GM12878 (cell line): ENCODE measurements around the gene BICC1. TPM values are rescaled to one million over a fixed set of nuclear protein-coding genes. Genes with fewer than 3 reads are reported as not detected.

Experiments used
- ATAC-seq: fragments of 200-7000 bp; cut with Tn5 transposase; 3 replicates; pipeline ENCODE4 v1.9.1; 2020; ENCODE audit warnings: mild to moderate bottlenecking, moderate library complexity
- BruUV-seq: library from RNA; stranded (reverse); fragments of 400-500 nt; replicated peaks from 2 replicates; lab custom pipeline; 2021; lab: Mats Ljungman, UMichigan
- CTCF ChIA-PET: fragments of 300-600 bp; sonication (Branson Sonifier 250); formaldehyde crosslinking; extraction: SDS; loops from one replicate; lab custom pipeline; 2021; ENCODE audit warnings: inconsistent platforms; lab: Yijun Ruan, JAX
- POLR2A ChIA-PET: fragments of 350-600 bp; formaldehyde crosslinking; extraction: SDS; loops from one replicate; lab custom pipeline; 2021; ENCODE audit warnings: inconsistent platforms; lab: Charles Lee
- RAD21 ChIA-PET: fragments of 300-600 bp; sonication (Branson Sonifier 250); formaldehyde crosslinking; loops from one replicate; lab custom pipeline; 2023; ENCODE audit warnings: antibody characterized with exemption; ENCODE audit not compliant: unreplicated experiment; lab: Charles Lee
- SMC1A ChIA-PET: fragments of 300-600 bp; sonication (Branson Sonifier 250); formaldehyde crosslinking; loops from one replicate; lab custom pipeline; 2023; ENCODE audit not compliant: unreplicated experiment, uncharacterized antibody; lab: Charles Lee
- DNase-seq: peaks from one replicate; pipeline ENCODE4 v3.0.0-alpha.2; 2011; ENCODE audit warnings: low read depth, low spot score
- FAIRE-seq: peaks from 3 replicates; lab custom pipeline; 2011; peaks lifted over from hg19 to GRCh38; lab: Jason Lieb, UNC
- H2AFZ ChIP-seq: 2 replicates; pipeline ENCODE4 v1.6.0; 2011; ENCODE audit warnings: low read depth, low read length, control low read depth; ENCODE audit not compliant: control insufficient read depth
- H3K27ac ChIP-seq: 2 replicates; pipeline ENCODE4 v1.5.1; 2011; ENCODE audit warnings: control low read depth; ENCODE audit not compliant: control insufficient read depth, insufficient read depth
- H3K27me3 ChIP-seq, 2 experiments: replicated peaks in 1 of 2; 2 replicates each; pipeline versions ENCODE4 v1.6.0 to v1.6.1; 2011; ENCODE audit warnings: low read length in 1 of 2; ENCODE audit not compliant: control insufficient read depth in 2 of 2, insufficient read depth in 2 of 2
- H3K36me3 ChIP-seq, 2 experiments: 2 replicates each; pipeline ENCODE4 v1.5.1; 2011; ENCODE audit warnings: low read length in 1 of 2; ENCODE audit not compliant: control insufficient read depth in 2 of 2, insufficient read depth in 2 of 2
- H3K4me1 ChIP-seq: 2 replicates; pipeline ENCODE4 v1.6.1; 2011; ENCODE audit warnings: mild to moderate bottlenecking, low read length, moderate library complexity, mixed read lengths; ENCODE audit not compliant: control insufficient read depth, insufficient read depth
- H3K4me2 ChIP-seq: 2 replicates; pipeline ENCODE4 v1.6.0; 2011; ENCODE audit warnings: control low read depth; ENCODE audit not compliant: control insufficient read depth, insufficient read depth
- H3K4me3 ChIP-seq: fragments of 200-600 bp; sonication (generic); 2 replicates; pipeline ENCODE4 v1.5.1; 2016
- H3K79me2 ChIP-seq: 2 replicates; pipeline ENCODE4 v1.6.0; 2011; ENCODE audit warnings: low read length; ENCODE audit not compliant: control insufficient read depth, insufficient read depth
- H3K9ac ChIP-seq: 2 replicates; pipeline ENCODE4 v1.8.0; 2011; ENCODE audit warnings: low read length, control low read depth, mixed read lengths; ENCODE audit not compliant: control insufficient read depth, insufficient read depth
- H3K9me3 ChIP-seq: replicated peaks from 3 replicates; pipeline ENCODE4 v1.5.1; 2011; ENCODE audit warnings: mild to moderate bottlenecking, low read length; ENCODE audit not compliant: control insufficient read depth, insufficient read depth
- H4K20me1 ChIP-seq: 2 replicates; pipeline ENCODE4 v1.6.0; 2011; ENCODE audit not compliant: control insufficient read depth, insufficient read depth
- ATF7 ChIP-seq: fragments of 450-650 bp; IDR thresholded peaks from 2 replicates; pipeline ENCODE4 v1.6.1; 2016; ENCODE audit warnings: low read depth, mild to moderate bottlenecking
- BMI1 ChIP-seq: fragments of 450-650 bp; IDR thresholded peaks from 2 replicates; pipeline ENCODE4 v1.6.1; 2016; ENCODE audit warnings: mild to moderate bottlenecking, moderate library complexity, borderline replicate concordance
- BRCA1 ChIP-seq: IDR thresholded peaks from 2 replicates; pipeline ENCODE4 v1.6.1; 2011; ENCODE audit warnings: low read depth, low read length, improper control_type of control experiment
- EGR1 ChIP-seq, 2 experiments: IDR thresholded peaks; 1 replicate in 1 of 2; 2 replicates in 1 of 2; pipeline ENCODE4 v1.6.1; 2011 to 2012; ENCODE audit warnings: low read depth in 2 of 2, low read length in 2 of 2, borderline replicate concordance in 1 of 2, mild to moderate bottlenecking in 1 of 2, moderate library complexity in 1 of 2
- FOXK2 ChIP-seq: fragments of 450-650 bp; IDR thresholded peaks from 2 replicates; pipeline ENCODE4 v1.6.1; 2017; ENCODE audit warnings: mild to moderate bottlenecking, moderate library complexity
- FOXM1 ChIP-seq: IDR thresholded peaks from 2 replicates; pipeline ENCODE4 v1.6.1; 2012; ENCODE audit warnings: low read depth, mild to moderate bottlenecking, inconsistent platforms, low read length, moderate library complexity
- IKZF1 ChIP-seq: fragments of 450-650 bp; conservative IDR thresholded peaks from 2 replicates; pipeline ENCODE4 v1.6.1; 2017; ENCODE audit warnings: antibody characterized with exemption, mild to moderate bottlenecking
- MYC ChIP-seq: IDR thresholded peaks from 2 replicates; pipeline ENCODE4 v1.6.1; 2011; ENCODE audit warnings: mild to moderate bottlenecking, low read length, moderate library complexity, inconsistent platforms; ENCODE audit not compliant: insufficient read depth, insufficient replicate concordance, insufficient read length, severe bottlenecking
- PAX8 ChIP-seq: fragments of 450-650 bp; IDR thresholded peaks from 2 replicates; pipeline ENCODE4 v1.6.1; 2017; ENCODE audit warnings: mild to moderate bottlenecking, moderate library complexity
- SMAD1 ChIP-seq: fragments of 450-650 bp; IDR thresholded peaks from 2 replicates; pipeline ENCODE4 v1.6.1; 2018; ENCODE audit warnings: mild to moderate bottlenecking, low read depth; ENCODE audit not compliant: partially characterized antibody
- STAT3 ChIP-seq: IDR thresholded peaks from 2 replicates; pipeline ENCODE4 v1.6.1; 2011; ENCODE audit warnings: low read depth, low read length, improper control_type of control experiment
- TCF12 ChIP-seq: IDR thresholded peaks from 2 replicates; pipeline ENCODE4 v1.6.1; 2011; ENCODE audit warnings: low read depth, mild to moderate bottlenecking, low read length
- TCF3 ChIP-seq: IDR thresholded peaks from 2 replicates; pipeline ENCODE4 v1.6.1; 2012; ENCODE audit warnings: low read depth, mild to moderate bottlenecking, low read length, borderline replicate concordance; ENCODE audit not compliant: insufficient read depth
- TCF7 ChIP-seq: IDR thresholded peaks from 2 replicates; pipeline ENCODE4 v1.6.1; 2014; ENCODE audit warnings: antibody characterized with exemption, borderline replicate concordance
- YBX1 ChIP-seq: fragments of 450-650 bp; IDR thresholded peaks from 2 replicates; pipeline ENCODE4 v1.6.1; 2016; ENCODE audit warnings: antibody characterized with exemption
- ZBTB11 ChIP-seq: fragments of 450-650 bp; formaldehyde crosslinking; IDR thresholded peaks from 2 replicates; pipeline ENCODE4 v1.5.0; 2022; ENCODE audit warnings: mild to moderate bottlenecking, missing genetic modification characterization
- WGBS: methylation state at CpG from one replicate; pipeline ENCODE4 v1.1.6; 2016; ENCODE audit warnings: low lambda C conversion rate; ENCODE audit not compliant: insufficient replicate concordance, insufficient coverage; ENCODE audit errors: missing lambda C conversion rate; 5-methylcytosine and 5-hydroxymethylcytosine counted together
- in situ Hi-C: fragments of 300-500 bp; cut with MboI; formaldehyde crosslinking; loops from 9 replicates; pipeline ENCODE4 v1.14.3; 2018; ENCODE audit warnings: mixed read lengths
- intact Hi-C: fragments of 100-400 bp; cut with micrococcal nuclease; formaldehyde crosslinking; loops from one replicate; pipeline ENCODE4 v1.14.2; 2022; ENCODE audit not compliant: unreplicated experiment
- polyA plus RNA-seq, 11 experiments: library from polyadenylated mRNA; depleted of rRNA in 4 of 11; unstranded in 6 of 11; stranded (reverse) in 5 of 11; fragments of >200 nt; fragmentation: Nextera tagmentation in 4 of 11; fragmentation: Illumina TruSeq in 1 of 11; extraction: Ambion mirVana in 4 of 11; extraction: Trizol in 1 of 11; gene quantifications; 1 replicate in 1 of 11; 2 replicates in 10 of 11; pipeline versions ENCODE4 v1.2.1 to v1.2.3, GENCODE V29; 2011 to 2016; ENCODE audit warnings: inconsistent platforms in 2 of 11, missing spikeins in 2 of 11, low read depth in 1 of 11
- total RNA-seq, 4 experiments: library from RNA; depleted of rRNA in 3 of 4; stranded (reverse); fragments of >200 nt in 3 of 4; fragmentation: Illumina TruSeq in 1 of 4; extraction: Trizol in 1 of 4; gene quantifications; 2 replicates each; pipeline versions ENCODE4 v1.2.1 to v1.2.3, GENCODE V29; 2013 to 2021

BICC1 gene
- total and polyA plus RNA-seq, 10 of the 15 experiments (the other 5 are each of a cell fraction or from before 2014, with no cell fraction given) = 0.01 to 0.10 (median 0.04) TPM; not detected in 5

- ChIA-PET RAD21 (no interaction called here), SMC1A (no interaction called here), CTCF (interaction anchor here (0.9 kb wide), 1 partner anchor 11 kb away, joined by 4 read pairs; no protein-coding TSS in a partner anchor), POLR2A (no interaction called here)
- no peak overlapping the region for H3K9ac ChIP-seq
- no peaks in the 10 kb centered on the region for H3K4me1 ChIP-seq
- H3K27ac ChIP-seq = no peak overlapping the region
- no peak overlapping the region for H3K4me3 ChIP-seq
- no peak overlapping the region for H2AFZ ChIP-seq
- DNase-seq (no peak), FAIRE-seq (no peak), ATAC-seq (no peak)
- 50% methylated on average over 2 of the region's 2 CpGs for WGBS
- no TSS peak for BruUV-seq
- intact Hi-C loops (no loop called here), in situ Hi-C loops (no loop called here)
- no peaks in the 10 kb centered on the region for H3K36me3 ChIP-seq
- TF ChIP-seq EGR1 (IDR thresholded peaks at IDR 0.05; ENCODE audit: borderline replicate concordance in 1 of 2, low read depth in 2 of 2, low read length in 2 of 2) (no peak), TCF7 (no peak), MYC (no peak), FOXK2 (no peak), BRCA1 (no peak), YBX1 (no peak)
- no peak overlapping the region for H3K4me2 ChIP-seq
- H4K20me1 ChIP-seq = no peaks in the 10 kb centered on the region
- no peaks in the 10 kb centered on the region for H3K27me3 ChIP-seq
- no peaks in the 10 kb centered on the region for H3K9me3 ChIP-seq
- no peaks in the 10 kb centered on the region for H3K79me2 ChIP-seq
Observed at GRCh38 chr10:58854811-58855210, 342.1 kb downstream of the BICC1 start.

- Histone ChIP-seq H3K9me3 (no peaks in the 10 kb centered on the region), H4K20me1 (no peaks in the 10 kb centered on the region), H3K27ac (no peak overlapping the region), H3K79me2 (no peaks in the 10 kb centered on the region), H2AFZ (no peak overlapping the region), H3K9ac (no peak overlapping the region), H3K4me2 (no peak overlapping the region), H3K36me3 (no peaks in the 10 kb centered on the region), H3K4me3 (no peak overlapping the region), H3K27me3 (no peaks in the 10 kb centered on the region), H3K4me1 (no peaks in the 10 kb centered on the region)
- SMC1A ChIA-PET = no interaction called here
- CTCF ChIA-PET = no interaction called here
- no peak for ATAC-seq
- no peak for FAIRE-seq
- in situ Hi-C loops = no loop called here
- intact Hi-C loops = no loop called here
- POLR2A ChIA-PET = no interaction called here
- no peak for DNase-seq
- RAD21 ChIA-PET = no interaction called here
- WGBS = 38% methylated on average over 9 of the region's 9 CpGs
- BruUV-seq = no TSS peak
- TF ChIP-seq TCF3 (no peak), IKZF1 (no peak), ATF7 (no peak), SMAD1 (no peak), FOXM1 (no peak), STAT3 (no peak), ZBTB11 (CRISPR knock-in tag) (no peak), PAX8 (no peak), BMI1 (no peak), TCF12 (no peak)
Observed at GRCh38 chr10:58856508-58857240, 344.0 kb downstream of the BICC1 start.
